Kidney (tissue), 14 donors: ENCODE data around the gene LBHD2. TPM values are rescaled to one million over a fixed set of nuclear protein-coding genes. Genes with fewer than 3 reads are reported as not detected.

Experiments
- DNase-seq, 5 donors: peaks; one replicate each; pipeline ENCODE4 v3.0.0-alpha.2; 2013 to 2020
- FAIRE-seq: peaks from 2 replicates; lab custom pipeline; 2012; peaks lifted over from hg19 to GRCh38; lab: Jason Lieb, UNC
- H3K27ac ChIP-seq, 2 donors: one replicate each; pipeline ENCODE4 v1.7.0; 2013; ENCODE audit warnings: low read depth in 2 of 2, low read length in 2 of 2, inconsistent platforms in 1 of 2
- H3K27me3 ChIP-seq: one replicate; pipeline ENCODE4 v1.7.1; 2013; ENCODE audit warnings: low read length, inconsistent platforms; ENCODE audit not compliant: control insufficient read depth, insufficient read depth
- H3K36me3 ChIP-seq, 3 donors: one replicate each; pipeline versions ENCODE4 v1.7.0 to v1.7.1; 2013; ENCODE audit warnings: low read length in 3 of 3, control low read depth in 1 of 3, inconsistent platforms in 1 of 3; ENCODE audit not compliant: insufficient read depth in 3 of 3, control insufficient read depth in 2 of 3
- H3K4me1 ChIP-seq, 3 donors: one replicate each; pipeline versions ENCODE4 v1.7.0 to v1.7.1; 2013; ENCODE audit warnings: low read length in 3 of 3, inconsistent platforms in 1 of 3, low read depth in 1 of 3; ENCODE audit not compliant: control insufficient read depth in 2 of 3, insufficient read depth in 2 of 3
- H3K4me3 ChIP-seq, 3 donors: one replicate each; pipeline versions ENCODE4 v1.7.0 to v1.8.1; 2013; ENCODE audit warnings: low read length in 3 of 3, control low read depth in 1 of 3, inconsistent platforms in 1 of 3
- H3K9ac ChIP-seq, 3 donors: one replicate each; pipeline versions ENCODE4 v1.7.0 to v1.7.1; 2013; ENCODE audit warnings: low read length in 3 of 3, control low read depth in 1 of 3, inconsistent platforms in 1 of 3
- H3K9me3 ChIP-seq, 3 donors: one replicate each; pipeline versions ENCODE4 v1.7.0 to v1.7.1; 2013; ENCODE audit warnings: low read length in 3 of 3, control low read depth in 1 of 3, inconsistent platforms in 1 of 3; ENCODE audit not compliant: control insufficient read depth in 2 of 3, insufficient read depth in 1 of 3
- intact Hi-C: fragments of 100-400 bp; cut with DNase I; formaldehyde crosslinking; loops from one replicate; pipeline ENCODE4 v1.11.1; 2022
- polyA plus RNA-seq: library from polyadenylated mRNA; stranded (reverse); fragments of 350-450 nt; fragmentation: Illumina TruSeq; extraction: RNeasy Lipid Tissue Mini Kit (QIAGEN cat#74804); gene quantifications from one replicate; pipeline ENCODE4 v1.2.3, GENCODE V29; 2014; ENCODE audit warnings: low read depth, low replicate concordance; ENCODE audit not compliant: insufficient read depth
- total RNA-seq: library from RNA; stranded (reverse); fragmentation: NEBNext Ultra II Directional; extraction: Animal tissue kit (Norgen Biotek cat#: 25700); gene quantifications from one replicate; pipeline ENCODE4 v1.2.1, GENCODE V29; 2021
- TF ChIP-seq, protein P1 (sequence below): IDR thresholded peaks from 3 replicates; pipeline ENCODE4 v1.5.1; 2012; ENCODE audit warnings: mild to moderate bottlenecking, moderate library complexity, borderline replicate concordance; ENCODE audit not compliant: insufficient read depth; ENCODE audit errors: extremely low read depth
- donor health status: control.
- donor health status: control.
- donor health status: control.
- donor health status: control.
- donor health status: control.
- donor health status: DM: yes; HTN: yes; CAD: no.
- donor health status: Normal renal cell carcinoma (clear cell type).

LBHD2 gene
- total and polyA plus RNA-seq, 2 donors from 2014 or later: 0.82 TPM; not detected in 1

GRCh38 chr14:103074729-103075367 lies 9.2 kb upstream of the LBHD2 start:
- Histone ChIP-seq H3K4me3 (peak overlapping the region in 1 of 3 donors; percentile 25), H3K36me3 (no peaks in the 10 kb centered on the region), H3K27ac (peak overlapping the region; percentile 35 to 67), H3K4me1 (peaks cover 0 to 19% (median 11%) of the 10 kb centered on the region in 3 donors), H3K9me3 (no peaks in the 10 kb centered on the region), H3K9ac (peak overlapping the region in 1 of 3 donors; percentile 61), H3K27me3 (no peaks in the 10 kb centered on the region)
- intact Hi-C loops: loop anchor here (5.0 kb wide), 1 partner anchor 217 kb away; no protein-coding TSS in a partner anchor
- TF ChIP-seq, protein P1, sequence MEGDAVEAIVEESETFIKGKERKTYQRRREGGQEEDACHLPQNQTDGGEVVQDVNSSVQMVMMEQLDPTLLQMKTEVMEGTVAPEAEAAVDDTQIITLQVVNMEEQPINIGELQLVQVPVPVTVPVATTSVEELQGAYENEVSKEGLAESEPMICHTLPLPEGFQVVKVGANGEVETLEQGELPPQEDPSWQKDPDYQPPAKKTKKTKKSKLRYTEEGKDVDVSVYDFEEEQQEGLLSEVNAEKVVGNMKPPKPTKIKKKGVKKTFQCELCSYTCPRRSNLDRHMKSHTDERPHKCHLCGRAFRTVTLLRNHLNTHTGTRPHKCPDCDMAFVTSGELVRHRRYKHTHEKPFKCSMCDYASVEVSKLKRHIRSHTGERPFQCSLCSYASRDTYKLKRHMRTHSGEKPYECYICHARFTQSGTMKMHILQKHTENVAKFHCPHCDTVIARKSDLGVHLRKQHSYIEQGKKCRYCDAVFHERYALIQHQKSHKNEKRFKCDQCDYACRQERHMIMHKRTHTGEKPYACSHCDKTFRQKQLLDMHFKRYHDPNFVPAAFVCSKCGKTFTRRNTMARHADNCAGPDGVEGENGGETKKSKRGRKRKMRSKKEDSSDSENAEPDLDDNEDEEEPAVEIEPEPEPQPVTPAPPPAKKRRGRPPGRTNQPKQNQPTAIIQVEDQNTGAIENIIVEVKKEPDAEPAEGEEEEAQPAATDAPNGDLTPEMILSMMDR: no peak
- DNase-seq (peak in 3 of 5 donors; percentile 42 to 96 (median 81)), FAIRE-seq (no peak)

GRCh38 chr14:103078420-103078749 lies 5.6 kb upstream of the LBHD2 start:
- H3K4me1 ChIP-seq: peaks cover 0 to 11% (median 9%) of the 10 kb centered on the region in 3 donors
- no peaks in the 10 kb centered on the region for H3K27me3 ChIP-seq
- intact Hi-C loops: loop anchor here (5.0 kb wide), 1 partner anchor 214 kb away; no protein-coding TSS in a partner anchor
- TF ChIP-seq, protein P1: peak; percentile 86
- FAIRE-seq (no peak), DNase-seq (peak; percentile 82 to 93 (median 88))
- no peak overlapping the region for H3K9ac ChIP-seq
- H3K36me3 ChIP-seq: no peaks in the 10 kb centered on the region
- H3K4me3 ChIP-seq: no peak overlapping the region
- H3K27ac ChIP-seq: no peak overlapping the region
- no peaks in the 10 kb centered on the region for H3K9me3 ChIP-seq

GRCh38 chr14:103078860-103079587 lies 5.0 kb upstream of the LBHD2 start:
- TF ChIP-seq, protein P1: no peak
- Histone ChIP-seq H3K9me3 (no peaks in the 10 kb centered on the region), H3K27ac (no peak overlapping the region), H3K9ac (no peak overlapping the region), H3K36me3 (no peaks in the 10 kb centered on the region), H3K4me3 (no peak overlapping the region), H3K4me1 (peaks cover 0 to 7% (median 7%) of the 10 kb centered on the region in 3 donors), H3K27me3 (no peaks in the 10 kb centered on the region)
- FAIRE-seq (no peak), DNase-seq (no peak)
- intact Hi-C loops: loop anchor here (5.0 kb wide), 1 partner anchor 213 kb away; no protein-coding TSS in a partner anchor
